ENCODE measurements around the gene MAN2A2.

Gene MAN2A2

DNA sequence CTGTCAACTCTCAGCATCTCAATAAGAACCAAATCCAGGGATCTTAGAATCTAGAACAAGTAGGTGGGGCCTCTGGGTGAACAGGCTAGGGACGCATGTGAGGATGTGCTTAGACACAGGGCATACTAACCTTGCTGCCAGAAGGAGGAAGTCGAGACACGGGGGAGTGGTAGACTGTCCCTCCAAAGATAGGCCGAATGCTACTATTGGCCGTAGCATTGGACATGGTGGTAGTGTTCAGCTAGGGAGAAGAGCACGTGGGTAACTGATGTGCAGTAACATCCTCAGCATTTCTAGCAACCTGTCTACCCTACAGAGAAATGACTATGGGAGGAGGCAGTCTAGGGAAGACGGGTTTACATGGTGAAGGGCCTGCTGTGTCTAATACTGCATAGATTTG, 67.2 kb downstream of the MAN2A2 start:
- peaks cover 3 to 29% (median 12%) of the 10 kb centered on the region in 5 donors for H3K36me3 ChIP-seq (ENCODE audit: control insufficient read depth in 5 of 5, insufficient read depth in 5 of 5, low read length in 5 of 5)
- H3K9me3 ChIP-seq (ENCODE audit: control insufficient read depth in 5 of 5, low read length in 5 of 5): no peaks in the 10 kb centered on the region
- H3K27me3 ChIP-seq (ENCODE audit: control insufficient read depth in 5 of 5, insufficient read depth in 4 of 5, low read length in 5 of 5): no peaks in the 10 kb centered on the region
- peaks cover 0 to 3% (median 0%) of the 10 kb centered on the region in 5 donors for H3K4me1 ChIP-seq (ENCODE audit: control insufficient read depth in 5 of 5, insufficient read depth in 5 of 5, low read length in 5 of 5)
- no peak overlapping the region for H3K9ac ChIP-seq (ENCODE audit: low read length in 5 of 5)
- no peak overlapping the region for H3K27ac ChIP-seq (ENCODE audit: low read depth, low read length)
- H3K4me3 ChIP-seq (ENCODE audit: low read depth in 1 of 5, low read length in 5 of 5): no peak overlapping the region

DNA sequence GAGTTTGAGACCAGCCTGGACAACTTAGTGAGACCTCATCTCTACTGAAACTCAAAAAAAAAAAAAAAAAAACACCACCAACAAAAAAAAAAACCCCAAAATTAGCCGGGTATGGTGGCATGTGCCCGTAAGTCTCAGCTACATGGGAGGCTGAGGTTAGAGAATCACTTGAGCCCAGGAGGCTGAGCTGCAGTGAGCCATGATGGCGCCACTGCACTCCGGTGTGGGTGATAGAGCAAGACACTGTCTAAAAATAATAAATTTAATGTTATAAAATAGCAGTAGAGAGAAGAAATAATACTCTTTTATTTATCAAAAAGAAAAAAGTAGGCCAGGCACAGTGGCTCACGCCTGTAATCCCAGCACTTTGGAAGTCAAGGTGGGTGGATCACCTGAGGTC, 69.0 kb downstream of the MAN2A2 start:
- H3K4me1 ChIP-seq (ENCODE audit: control insufficient read depth in 5 of 5, insufficient read depth in 5 of 5, low read length in 5 of 5): peaks cover 0 to 3% (median 0%) of the 10 kb centered on the region in 5 donors
- H3K27me3 ChIP-seq (ENCODE audit: control insufficient read depth in 5 of 5, insufficient read depth in 4 of 5, low read length in 5 of 5): no peaks in the 10 kb centered on the region
- H3K4me3 ChIP-seq (ENCODE audit: low read depth in 1 of 5, low read length in 5 of 5): no peak overlapping the region
- peaks cover 2 to 19% (median 3%) of the 10 kb centered on the region in 5 donors for H3K36me3 ChIP-seq (ENCODE audit: control insufficient read depth in 5 of 5, insufficient read depth in 5 of 5, low read length in 5 of 5)
- H3K27ac ChIP-seq (ENCODE audit: low read depth, low read length): no peak overlapping the region
- H3K9ac ChIP-seq (ENCODE audit: low read length in 5 of 5): no peak overlapping the region
- no peaks in the 10 kb centered on the region for H3K9me3 ChIP-seq (ENCODE audit: control insufficient read depth in 5 of 5, low read length in 5 of 5)

Measured in subcutaneous abdominal adipose tissue (tissue), 5 donors.